ENCODE results near the gene PADI2. TPM values are rescaled to one million over a fixed set of nuclear protein-coding genes. Genes with fewer than 3 reads are reported as not detected.

Gene PADI2
- total RNA-seq, 2 donors from 2014 or later: 0.52 to 0.63 TPM

DNA sequence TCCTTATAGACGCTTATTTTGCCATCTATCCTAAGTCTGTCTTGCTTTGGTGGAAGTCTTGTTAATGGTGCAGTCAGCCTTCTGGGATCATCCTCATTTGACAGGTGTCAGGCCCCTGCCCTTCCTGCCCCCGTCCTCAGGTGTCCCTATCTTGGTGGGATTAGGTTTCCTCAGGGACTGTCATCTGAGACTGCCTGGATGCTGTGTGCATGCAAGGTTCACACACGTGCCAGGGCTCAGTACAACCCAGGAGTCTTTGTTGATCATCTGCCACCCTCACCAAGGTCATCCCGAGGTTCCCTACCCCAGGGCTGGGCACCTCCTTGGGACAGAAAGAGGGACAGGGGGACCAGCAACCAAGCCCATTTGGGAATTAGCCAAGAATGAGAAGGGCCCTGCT lies 18.0 kb downstream of the PADI2 start:
- no peak overlapping the region for H3K4me3 ChIP-seq
- DNase-seq (ENCODE audit: low spot score): no peak
- TF ChIP-seq, protein P1, sequence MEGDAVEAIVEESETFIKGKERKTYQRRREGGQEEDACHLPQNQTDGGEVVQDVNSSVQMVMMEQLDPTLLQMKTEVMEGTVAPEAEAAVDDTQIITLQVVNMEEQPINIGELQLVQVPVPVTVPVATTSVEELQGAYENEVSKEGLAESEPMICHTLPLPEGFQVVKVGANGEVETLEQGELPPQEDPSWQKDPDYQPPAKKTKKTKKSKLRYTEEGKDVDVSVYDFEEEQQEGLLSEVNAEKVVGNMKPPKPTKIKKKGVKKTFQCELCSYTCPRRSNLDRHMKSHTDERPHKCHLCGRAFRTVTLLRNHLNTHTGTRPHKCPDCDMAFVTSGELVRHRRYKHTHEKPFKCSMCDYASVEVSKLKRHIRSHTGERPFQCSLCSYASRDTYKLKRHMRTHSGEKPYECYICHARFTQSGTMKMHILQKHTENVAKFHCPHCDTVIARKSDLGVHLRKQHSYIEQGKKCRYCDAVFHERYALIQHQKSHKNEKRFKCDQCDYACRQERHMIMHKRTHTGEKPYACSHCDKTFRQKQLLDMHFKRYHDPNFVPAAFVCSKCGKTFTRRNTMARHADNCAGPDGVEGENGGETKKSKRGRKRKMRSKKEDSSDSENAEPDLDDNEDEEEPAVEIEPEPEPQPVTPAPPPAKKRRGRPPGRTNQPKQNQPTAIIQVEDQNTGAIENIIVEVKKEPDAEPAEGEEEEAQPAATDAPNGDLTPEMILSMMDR (IDR thresholded peaks at IDR 0.05): no peak
- H3K4me1 ChIP-seq: no peaks in the 10 kb centered on the region
- H3K27ac ChIP-seq: no peak overlapping the region
- no peaks in the 10 kb centered on the region for H3K27me3 ChIP-seq
- H3K36me3 ChIP-seq: no peaks in the 10 kb centered on the region
- H3K9me3 ChIP-seq: no peaks in the 10 kb centered on the region

DNA sequence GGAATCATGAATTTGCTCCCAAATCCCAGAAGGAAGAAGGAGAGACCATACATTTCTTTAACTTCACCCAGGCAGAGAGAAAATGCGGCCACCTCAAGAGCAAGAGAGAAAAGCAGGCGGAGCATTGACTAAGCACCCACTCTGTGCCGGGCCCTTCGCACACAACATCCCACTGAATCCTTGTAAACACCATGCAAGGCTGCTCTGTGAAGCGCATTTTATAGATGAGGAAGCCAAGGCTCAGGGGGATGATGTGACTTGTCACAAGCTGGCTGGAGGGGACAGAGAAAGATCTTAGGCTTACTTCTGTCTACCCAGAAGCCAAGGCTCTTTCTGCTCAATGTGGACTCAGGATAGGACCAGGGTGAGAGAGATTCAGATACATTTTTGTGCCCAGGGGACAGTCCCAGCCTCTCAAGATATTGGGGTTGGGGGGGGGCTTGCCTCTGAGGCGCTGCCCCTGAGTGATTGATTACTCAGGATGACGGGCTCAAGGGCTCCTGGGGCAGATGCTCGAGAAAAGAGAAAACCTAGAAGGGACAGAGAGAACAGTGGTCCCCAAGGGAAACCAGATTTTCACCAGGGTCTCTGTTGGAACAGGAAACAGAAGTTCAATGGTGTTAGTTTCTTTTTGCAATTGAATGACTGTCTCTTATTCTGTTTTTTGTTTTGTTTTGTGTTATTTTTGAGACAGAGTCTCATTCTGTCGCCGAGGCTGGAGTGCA lies 19.5 kb downstream of the PADI2 start:
- no peak overlapping the region for H3K27ac ChIP-seq

DNA sequence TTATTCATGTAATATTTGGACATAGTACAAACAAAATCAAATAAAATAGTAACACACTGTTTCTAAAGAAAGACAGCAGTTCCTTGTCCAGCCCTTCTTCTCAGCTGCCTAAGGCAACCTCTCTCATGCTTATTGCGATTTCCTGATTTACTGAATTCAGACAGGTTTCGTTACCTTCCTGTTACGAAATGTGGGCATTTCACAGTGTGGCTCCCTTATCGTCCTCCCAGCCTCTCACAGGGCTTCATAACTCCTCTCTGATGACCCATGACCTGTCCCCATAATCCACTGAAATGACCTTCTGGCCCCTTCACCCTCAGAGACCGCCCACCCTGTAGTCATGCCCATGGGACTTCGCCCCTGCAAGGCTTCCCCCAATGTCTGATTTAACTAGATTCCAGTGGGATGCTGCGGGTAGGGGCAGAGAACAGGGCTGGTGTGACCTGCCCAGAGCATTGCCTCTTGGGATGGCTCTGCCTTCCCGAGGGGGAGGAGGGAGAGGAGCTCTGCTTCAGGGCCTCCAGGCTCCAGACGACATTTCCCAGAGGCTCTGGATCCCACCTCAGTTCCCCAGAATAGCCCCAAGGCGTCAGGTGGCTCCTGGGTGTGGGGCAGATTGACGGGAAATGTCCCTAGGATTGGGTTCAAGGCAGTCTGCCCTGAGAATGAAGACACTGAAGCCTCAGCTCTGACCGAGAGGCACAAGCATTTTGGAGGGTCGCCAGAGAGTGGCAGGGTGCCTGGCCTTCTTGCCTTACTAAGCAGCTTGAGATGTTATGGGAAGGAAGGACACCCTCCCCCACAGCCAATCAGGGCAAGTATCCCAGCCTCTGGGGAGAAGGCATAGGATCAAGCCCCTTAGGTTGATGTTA lies 20.6 kb downstream of the PADI2 start:
- no peak overlapping the region for H3K27ac ChIP-seq
- H3K36me3 ChIP-seq: no peaks in the 10 kb centered on the region
- no peaks in the 10 kb centered on the region for H3K9me3 ChIP-seq
- no peaks in the 10 kb centered on the region for H3K27me3 ChIP-seq
- TF ChIP-seq, protein P1 (IDR thresholded peaks at IDR 0.05): no peak
- no peaks in the 10 kb centered on the region for H3K4me1 ChIP-seq
- no peak overlapping the region for H3K4me3 ChIP-seq
- DNase-seq (ENCODE audit: low spot score): no peak

More for the DNA sequence above, 19.5 kb downstream of the PADI2 start:
- DNase-seq (ENCODE audit: low spot score): no peak
- H3K4me1 ChIP-seq: no peaks in the 10 kb centered on the region
- H3K9me3 ChIP-seq: no peaks in the 10 kb centered on the region
- TF ChIP-seq, protein P1 (IDR thresholded peaks at IDR 0.05): no peak
- H3K27me3 ChIP-seq: no peaks in the 10 kb centered on the region
- no peaks in the 10 kb centered on the region for H3K36me3 ChIP-seq
- no peak overlapping the region for H3K4me3 ChIP-seq

DNA sequence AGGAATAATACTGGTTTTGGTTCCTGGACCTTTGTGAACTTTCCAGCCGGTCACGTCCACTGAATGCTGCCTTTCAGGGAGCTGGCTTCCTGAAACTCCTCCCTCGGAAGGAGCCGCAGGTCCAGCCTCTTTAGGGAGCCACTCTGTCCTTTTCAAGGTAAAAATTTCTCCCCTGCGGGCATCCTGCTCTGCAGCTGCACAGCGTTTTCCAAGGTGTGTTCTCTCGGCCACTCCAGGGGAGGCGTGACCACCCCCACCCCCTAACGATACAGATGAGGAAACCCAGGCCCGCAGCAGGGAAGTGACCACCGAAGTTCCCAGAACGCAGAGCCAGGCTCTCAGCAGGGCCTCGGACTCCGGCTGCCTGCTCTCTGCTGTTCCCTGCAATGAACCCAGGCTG lies 21.5 kb downstream of the PADI2 start:
- Histone ChIP-seq H3K27me3 (no peaks in the 10 kb centered on the region), H3K4me3 (no peak overlapping the region), H3K4me1 (no peaks in the 10 kb centered on the region), H3K36me3 (no peaks in the 10 kb centered on the region), H3K9me3 (peaks cover 0 to 5% of the 10 kb centered on the region in 2 donors), H3K27ac (no peak overlapping the region)
- DNase-seq (ENCODE audit: low spot score): no peak
- TF ChIP-seq, protein P1 (IDR thresholded peaks at IDR 0.05): no peak

DNA sequence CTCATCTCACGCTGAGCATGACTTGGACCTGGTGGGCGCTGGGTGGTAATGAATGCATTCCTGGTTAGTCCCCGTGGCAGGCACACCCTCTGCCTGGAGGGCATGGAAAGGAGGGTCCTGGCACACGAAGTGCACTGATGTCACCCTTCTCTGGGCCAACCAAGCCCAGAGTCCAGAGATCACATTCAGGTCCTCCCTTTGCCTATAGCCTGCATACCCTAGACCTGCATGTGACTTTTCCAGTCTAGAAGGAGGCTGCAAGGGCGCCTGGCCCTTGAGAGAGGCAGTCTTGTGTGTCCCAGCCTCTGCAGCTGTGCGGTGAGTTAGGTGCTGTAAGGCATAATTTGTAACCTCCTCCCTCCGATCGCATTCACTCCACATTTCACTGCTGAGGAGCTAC lies 22.1 kb downstream of the PADI2 start:
- no peaks in the 10 kb centered on the region for H3K27me3 ChIP-seq
- H3K4me3 ChIP-seq: no peak overlapping the region
- TF ChIP-seq, protein P1 (IDR thresholded peaks at IDR 0.05): no peak
- no peak overlapping the region for H3K27ac ChIP-seq
- no peaks in the 10 kb centered on the region for H3K36me3 ChIP-seq
- peaks cover 0 to 11% of the 10 kb centered on the region in 2 donors for H3K9me3 ChIP-seq
- no peak for DNase-seq (ENCODE audit: low spot score)
- no peaks in the 10 kb centered on the region for H3K4me1 ChIP-seq
